Measurements from ENCODE around the gene PNLDC1.

- TF ChIP-seq ELF4 (IDR thresholded peaks at IDR 0.05), result no peak
- TF ChIP-seq FOXM1 (IDR thresholded peaks at IDR 0.05; ENCODE audit: borderline replicate concordance), result no peak
- TF ChIP-seq FOXK2 (IDR thresholded peaks at IDR 0.05), result no peak
- no peak for TF ChIP-seq FOXA1 (IDR thresholded peaks at IDR 0.05)
Observed at GRCh38 chr6:159777240-159777904, 22.7 kb upstream of the PNLDC1 start.
